ENCODE measurements around the gene LPAR3. TPM values are rescaled to one million over a fixed set of nuclear protein-coding genes. Genes with fewer than 3 reads are reported as not detected.

The LPAR3 gene
- total and polyA plus RNA-seq, 2 experiments from 2014 or later: 10.4 to 36.9 TPM

GRCh38 chr1:84835169-84835568 is 57.8 kb downstream of the LPAR3 start:
- Mint-ChIP-seq H3K4me3 (no peak overlapping the region), H3K27me3 (ENCODE audit: insufficient read depth, low read depth, poor library complexity) (no peaks in the 10 kb centered on the region), H3K4me1 (no peaks in the 10 kb centered on the region; the same call in 2 of the 3 replicates), H3K36me3 (ENCODE audit: low read depth) (no peaks in the 10 kb centered on the region), H3K9me3 (no peaks in the 10 kb centered on the region), H3K27ac (no peak overlapping the region)
- H3K9me2 ChIP-seq (ENCODE audit: insufficient read depth): no peaks in the 10 kb centered on the region
- H3K27ac ChIP-seq (ENCODE audit: low read depth): no peak overlapping the region
- TF ChIP-seq JUNB (IDR thresholded peaks at IDR 0.05; ENCODE audit: unreplicated experiment) (no peak), STAT1 (IDR thresholded peaks at IDR 0.05; ENCODE audit: unreplicated experiment) (no peak), EZH2phosphoT487 (IDR thresholded peaks at IDR 0.05; ENCODE audit: unreplicated experiment) (no peak), REST (IDR thresholded peaks at IDR 0.05; ENCODE audit: unreplicated experiment) (no peak), EZH2 (IDR thresholded peaks at IDR 0.05; ENCODE audit: low read depth, unreplicated experiment) (no peak), CTCF (conservative IDR thresholded peaks at IDR 0.05; ENCODE audit: low read depth in 2 of 2) (no peak), CREB1 (CRISPR knock-in tag; IDR thresholded peaks at IDR 0.05; ENCODE audit: low read depth) (no peak), NANOG (IDR thresholded peaks at IDR 0.05; ENCODE audit: borderline replicate concordance) (no peak), ZNF331 (CRISPR knock-in tag; IDR thresholded peaks at IDR 0.05; ENCODE audit: low read depth) (no peak), ZNF462 (CRISPR knock-in tag; IDR thresholded peaks at IDR 0.05) (no peak), POLR2AphosphoS5 (IDR thresholded peaks at IDR 0.05; ENCODE audit: low read depth) (no peak), ZNF114 (CRISPR knock-in tag; IDR thresholded peaks at IDR 0.05) (no peak), ETS1 (IDR thresholded peaks at IDR 0.05) (no peak)
- no peak overlapping the region for H3K4me3 ChIP-seq
- H4K20me1 ChIP-seq (replicated peaks; ENCODE audit: insufficient read depth): peaks cover 1% of the 10 kb centered on the region; the same call in 1 of the 2 replicates
- no peaks in the 10 kb centered on the region for H3K36me3 ChIP-seq (ENCODE audit: insufficient read depth)
- no peaks in the 10 kb centered on the region for H3F3A ChIP-seq (replicated peaks; ENCODE audit: low read depth)
- no peaks in the 10 kb centered on the region for H3K4me1 ChIP-seq (ENCODE audit: insufficient read depth)
- ATAC-seq (no peak), DNase-seq (ENCODE audit: low spot score) (no peak)
- H3K79me2 ChIP-seq (replicated peaks; ENCODE audit: insufficient read depth): no peaks in the 10 kb centered on the region
- H3K4me2 ChIP-seq: no peak overlapping the region
- no peaks in the 10 kb centered on the region for H3K27me3 ChIP-seq (ENCODE audit: insufficient read depth)
- no peak overlapping the region for H2AFZ ChIP-seq

Data from GM23338 (cell line).